ENCODE results near the gene TCF4.

DNA sequence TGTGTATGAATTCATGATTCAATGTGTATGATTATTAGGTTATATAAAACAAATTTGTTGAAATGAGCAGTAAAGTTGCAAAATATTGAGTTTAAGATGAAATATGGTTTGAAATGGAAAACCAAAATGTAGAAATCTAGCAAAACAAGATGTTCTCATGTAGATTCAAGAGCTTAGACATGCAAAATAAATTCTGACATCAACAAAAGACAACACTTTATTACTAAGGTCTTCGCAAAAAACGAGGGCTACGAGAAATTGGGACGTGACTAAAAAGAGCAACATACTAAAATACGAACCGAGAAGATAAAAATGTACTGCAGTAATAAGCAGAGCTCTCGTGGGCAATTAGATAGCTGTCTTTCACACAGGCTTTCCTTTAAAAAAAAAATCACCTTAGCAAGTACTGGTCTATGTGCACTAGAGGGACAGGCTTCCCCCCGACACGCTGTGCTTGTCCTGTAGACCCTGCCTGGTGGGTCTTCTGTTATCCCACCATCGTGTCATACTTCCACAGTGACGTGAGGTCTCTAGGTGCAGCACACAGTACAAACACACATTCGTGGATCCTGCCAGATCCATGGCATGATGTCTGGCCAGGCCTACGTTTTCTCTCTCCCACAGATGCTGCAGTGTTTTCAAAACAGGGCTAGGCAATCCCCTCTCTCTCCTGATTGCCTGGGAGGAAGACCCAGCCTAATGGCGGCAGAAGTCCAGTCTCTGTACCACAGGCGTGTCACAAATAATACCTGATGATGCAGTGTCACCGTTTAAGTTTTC lies 240.8 kb downstream of the TCF4 start:
- TF ChIP-seq, protein P1, sequence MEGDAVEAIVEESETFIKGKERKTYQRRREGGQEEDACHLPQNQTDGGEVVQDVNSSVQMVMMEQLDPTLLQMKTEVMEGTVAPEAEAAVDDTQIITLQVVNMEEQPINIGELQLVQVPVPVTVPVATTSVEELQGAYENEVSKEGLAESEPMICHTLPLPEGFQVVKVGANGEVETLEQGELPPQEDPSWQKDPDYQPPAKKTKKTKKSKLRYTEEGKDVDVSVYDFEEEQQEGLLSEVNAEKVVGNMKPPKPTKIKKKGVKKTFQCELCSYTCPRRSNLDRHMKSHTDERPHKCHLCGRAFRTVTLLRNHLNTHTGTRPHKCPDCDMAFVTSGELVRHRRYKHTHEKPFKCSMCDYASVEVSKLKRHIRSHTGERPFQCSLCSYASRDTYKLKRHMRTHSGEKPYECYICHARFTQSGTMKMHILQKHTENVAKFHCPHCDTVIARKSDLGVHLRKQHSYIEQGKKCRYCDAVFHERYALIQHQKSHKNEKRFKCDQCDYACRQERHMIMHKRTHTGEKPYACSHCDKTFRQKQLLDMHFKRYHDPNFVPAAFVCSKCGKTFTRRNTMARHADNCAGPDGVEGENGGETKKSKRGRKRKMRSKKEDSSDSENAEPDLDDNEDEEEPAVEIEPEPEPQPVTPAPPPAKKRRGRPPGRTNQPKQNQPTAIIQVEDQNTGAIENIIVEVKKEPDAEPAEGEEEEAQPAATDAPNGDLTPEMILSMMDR (conservative IDR thresholded peaks at IDR 0.05; ENCODE audit: low read length) = no peak
- no peak for TF ChIP-seq EZH2phosphoT487 (IDR thresholded peaks at IDR 0.05; ENCODE audit: borderline replicate concordance, low read depth, low read length)

All from OCI-LY7 (cell line).